HepG2 (cell line): ENCODE data around the gene USP7. TPM values are rescaled to one million over a fixed set of nuclear protein-coding genes. Genes with fewer than 3 reads are reported as not detected.

Experiments
- ARID2 ChIP-seq: sonication (generic); formaldehyde crosslinking; IDR thresholded peaks from 2 replicates; pipeline ENCODE4 v1.8.1; 2022; ENCODE audit warnings: mild to moderate bottlenecking, missing genetic modification reagents, borderline replicate concordance
- RERE ChIP-seq: IDR thresholded peaks from 2 replicates; pipeline ENCODE4 v1.6.1; 2016; ENCODE audit warnings: low read depth, missing genetic modification reagents, missing compliant biosample characterization
- THAP11 ChIP-seq: IDR thresholded peaks from 2 replicates; pipeline ENCODE4 v1.6.1; 2016; ENCODE audit warnings: missing biosample characterization, missing genetic modification reagents
- YEATS2 ChIP-seq: sonication (generic); formaldehyde crosslinking; IDR thresholded peaks from 2 replicates; pipeline ENCODE4 v1.4.0; 2020; ENCODE audit warnings: missing genetic modification reagents, borderline replicate concordance
- ZNF18 ChIP-seq: sonication (generic); formaldehyde crosslinking; IDR thresholded peaks from 2 replicates; pipeline ENCODE4 v1.8.0; 2022; ENCODE audit warnings: mild to moderate bottlenecking, missing genetic modification reagents; ENCODE audit not compliant: insufficient replicate concordance
- ZNF563 ChIP-seq: sonication (generic); formaldehyde crosslinking; IDR thresholded peaks from 2 replicates; pipeline ENCODE4 v1.8.0; 2022; ENCODE audit warnings: mild to moderate bottlenecking, moderate library complexity, missing genetic modification reagents
- ZNF615 ChIP-seq: sonication (generic); formaldehyde crosslinking; IDR thresholded peaks from 2 replicates; pipeline ENCODE4 v1.5.0; 2020; ENCODE audit warnings: mild to moderate bottlenecking, missing genetic modification reagents, borderline replicate concordance
- polyA plus RNA-seq, 8 experiments: library from polyadenylated mRNA; depleted of rRNA in 3 of 8; stranded (reverse) in 7 of 8; unstranded in 1 of 8; fragments of >200 nt; fragmentation: Illumina TruSeq in 4 of 8; extraction: Trizol in 4 of 8; gene quantifications; 2 replicates each; pipeline versions ENCODE4 v1.2.1 to v1.2.3, GENCODE V29; 2011 to 2016; ENCODE audit warnings: low read depth in 4 of 8, missing spikeins in 1 of 8, mixed read lengths in 1 of 8; ENCODE audit not compliant: insufficient read depth in 1 of 8
- total RNA-seq, 5 experiments: library from RNA; depleted of rRNA; stranded (reverse); fragments of >200 nt; fragmentation: Illumina TruSeq; extraction: Trizol; gene quantifications; 2 replicates each; pipeline ENCODE4 v1.2.3, GENCODE V29; 2016; ENCODE audit warnings: low read depth in 1 of 5
- TF ChIP-seq, protein P1 (sequence below): sonication (generic); formaldehyde crosslinking; IDR thresholded peaks from 2 replicates; pipeline ENCODE4 v1.4.0; 2020; ENCODE audit warnings: missing genetic modification reagents
- TF ChIP-seq, protein P2 (sequence below): sonication (generic); formaldehyde crosslinking; IDR thresholded peaks from 2 replicates; pipeline ENCODE4 v1.4.0; 2020; ENCODE audit warnings: mild to moderate bottlenecking, missing genetic modification reagents
- TF ChIP-seq, protein P3 (sequence below): IDR thresholded peaks from 2 replicates; pipeline ENCODE4 v1.6.1; 2016; ENCODE audit warnings: low read depth

USP7 gene
- total and polyA plus RNA-seq, 2 of the 13 experiments (the other 11 are each of a cell fraction or from before 2014, with no cell fraction given): 52.5 to 173 TPM

DNA sequence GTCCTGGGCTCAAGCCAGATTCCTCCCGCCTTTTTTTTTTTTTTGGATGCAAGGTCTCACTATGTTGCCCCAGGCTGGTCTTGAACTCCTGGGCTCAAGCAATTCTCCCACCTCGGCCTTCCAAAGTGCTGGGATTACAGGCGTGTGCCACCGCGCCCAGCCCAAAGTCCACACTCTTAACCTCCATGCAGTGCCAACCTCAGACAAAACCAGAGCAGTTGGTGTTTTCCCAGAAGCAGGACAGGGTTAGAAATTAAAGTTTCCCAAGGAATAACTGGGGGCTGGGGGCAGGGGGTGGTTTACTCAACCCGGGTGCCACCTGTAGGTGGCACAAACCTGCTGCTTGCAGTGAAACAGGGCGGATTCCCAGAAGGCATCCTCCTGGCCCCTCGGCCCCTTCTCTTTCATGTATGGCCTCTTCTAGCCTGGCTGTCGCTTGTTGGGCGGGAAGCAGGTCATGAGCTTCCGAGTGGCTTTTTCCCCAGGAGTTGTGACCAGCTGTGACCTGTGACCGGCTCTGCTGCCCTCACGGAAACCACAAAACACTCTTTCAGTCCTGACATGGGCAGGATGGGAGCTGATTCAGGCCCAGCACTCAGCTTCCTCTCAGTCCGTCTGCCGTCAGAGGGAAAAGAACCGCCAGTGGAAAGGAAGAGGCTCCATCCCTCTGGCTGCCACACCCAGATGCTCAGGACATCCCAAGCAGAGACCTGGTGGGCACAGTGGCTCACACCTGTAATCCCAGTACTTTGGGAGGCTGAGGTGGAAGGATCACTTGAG, 25.6 kb upstream of the USP7 start (continued):
- TF ChIP-seq RERE (CRISPR knock-in tag) (peak; percentile 63), ZNF615 (CRISPR knock-in tag) (no peak), THAP11 (CRISPR knock-in tag) (0 out of 2 replicates have a peak, but pooled peaks have one; percentile 28), ZNF563 (CRISPR knock-in tag) (no peak), ARID2 (no peak), YEATS2 (no peak; the same call in 1 of the 2 replicates), ZNF18 (CRISPR knock-in tag) (no peak)
- TF ChIP-seq, protein P1, sequence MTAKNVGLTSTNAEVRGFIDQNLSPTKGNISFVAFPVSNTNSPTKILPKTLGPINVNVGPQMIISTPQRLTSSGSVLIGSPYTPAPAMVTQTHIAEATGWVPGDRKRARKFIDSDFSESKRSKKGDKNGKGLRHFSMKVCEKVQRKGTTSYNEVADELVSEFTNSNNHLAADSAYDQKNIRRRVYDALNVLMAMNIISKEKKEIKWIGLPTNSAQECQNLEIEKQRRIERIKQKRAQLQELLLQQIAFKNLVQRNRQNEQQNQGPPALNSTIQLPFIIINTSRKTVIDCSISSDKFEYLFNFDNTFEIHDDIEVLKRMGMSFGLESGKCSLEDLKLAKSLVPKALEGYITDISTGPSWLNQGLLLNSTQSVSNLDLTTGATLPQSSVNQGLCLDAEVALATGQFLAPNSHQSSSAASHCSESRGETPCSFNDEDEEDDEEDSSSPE (CRISPR knock-in tag): peak; percentile 74
- TF ChIP-seq, protein P2, sequence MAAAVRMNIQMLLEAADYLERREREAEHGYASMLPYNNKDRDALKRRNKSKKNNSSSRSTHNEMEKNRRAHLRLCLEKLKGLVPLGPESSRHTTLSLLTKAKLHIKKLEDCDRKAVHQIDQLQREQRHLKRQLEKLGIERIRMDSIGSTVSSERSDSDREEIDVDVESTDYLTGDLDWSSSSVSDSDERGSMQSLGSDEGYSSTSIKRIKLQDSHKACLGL (CRISPR knock-in tag): peak; percentile 76
- TF ChIP-seq, protein P3, sequence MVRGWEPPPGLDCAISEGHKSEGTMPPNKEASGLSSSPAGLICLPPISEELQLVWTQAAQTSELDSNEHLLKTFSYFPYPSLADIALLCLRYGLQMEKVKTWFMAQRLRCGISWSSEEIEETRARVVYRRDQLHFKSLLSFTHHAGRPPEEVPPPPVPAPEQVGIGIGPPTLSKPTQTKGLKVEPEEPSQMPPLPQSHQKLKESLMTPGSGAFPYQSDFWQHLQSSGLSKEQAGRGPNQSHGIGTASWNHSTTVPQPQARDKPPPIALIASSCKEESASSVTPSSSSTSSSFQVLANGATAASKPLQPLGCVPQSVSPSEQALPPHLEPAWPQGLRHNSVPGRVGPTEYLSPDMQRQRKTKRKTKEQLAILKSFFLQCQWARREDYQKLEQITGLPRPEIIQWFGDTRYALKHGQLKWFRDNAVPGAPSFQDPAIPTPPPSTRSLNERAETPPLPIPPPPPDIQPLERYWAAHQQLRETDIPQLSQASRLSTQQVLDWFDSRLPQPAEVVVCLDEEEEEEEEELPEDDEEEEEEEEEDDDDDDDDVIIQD (CRISPR knock-in tag): no peak
